Panc1 (cell line): Measurements from ENCODE around the gene CHURC1.

Experiments used
- POLR2AphosphoS5 ChIP-seq: IDR thresholded peaks from 2 replicates; pipeline ENCODE4 v1.6.1; 2012; ENCODE audit warnings: mild to moderate bottlenecking, low read depth, low read length, moderate library complexity
- TF ChIP-seq, protein P1 (sequence below), 2 experiments: IDR thresholded peaks; 2 replicates each; pipeline ENCODE4 v1.6.1; 2011 to 2012; ENCODE audit warnings: low read depth in 2 of 2, control low read depth in 1 of 2, low read length in 1 of 2, mild to moderate bottlenecking in 1 of 2, moderate library complexity in 1 of 2; ENCODE audit not compliant: insufficient read depth in 1 of 2
- TF ChIP-seq, protein P2 (sequence below): fragments of 450-650 bp; IDR thresholded peaks from 2 replicates; pipeline ENCODE4 v1.5.1; 2017; ENCODE audit warnings: mild to moderate bottlenecking

DNA sequence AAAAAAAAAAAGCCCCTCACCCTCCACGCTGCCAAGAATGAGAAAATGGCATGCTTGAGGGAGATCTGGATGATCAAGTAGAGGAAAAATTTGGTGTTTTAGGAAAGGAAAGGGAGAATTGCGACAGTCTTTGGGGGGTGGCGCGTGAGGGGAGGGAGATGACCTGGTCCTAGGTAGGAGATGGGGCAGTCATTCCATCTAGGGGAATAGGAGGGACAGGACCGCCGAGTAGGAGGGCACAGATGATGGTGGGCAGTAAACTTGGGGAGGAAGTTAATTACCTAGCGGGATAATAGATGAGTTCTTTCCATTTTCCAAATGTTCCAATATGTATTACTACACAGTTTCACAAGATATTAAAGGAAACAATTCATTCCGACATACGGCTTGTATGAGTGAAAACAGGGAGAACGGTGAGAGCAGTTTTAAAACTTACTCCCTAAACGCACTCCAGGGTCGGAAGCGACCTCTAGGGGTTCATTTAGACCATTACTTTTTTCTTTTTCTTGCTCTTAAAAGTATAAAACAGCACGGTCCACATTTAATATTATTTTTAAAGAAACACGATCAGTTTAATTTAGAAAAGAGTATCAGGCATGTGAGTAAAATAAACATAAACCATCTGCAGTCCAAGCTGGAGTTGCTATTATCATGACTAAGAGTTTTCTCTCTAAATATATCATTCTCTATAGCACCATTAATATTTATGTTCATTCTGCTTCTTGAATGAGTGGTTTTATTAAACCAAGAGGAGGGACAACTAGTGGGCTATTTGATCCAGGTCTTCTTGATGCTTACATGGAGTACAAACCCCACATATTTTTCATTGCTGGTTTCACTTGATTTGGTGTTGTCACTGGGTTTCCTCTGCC, 69.4 kb downstream of the CHURC1 start:
- TF ChIP-seq, protein P1, sequence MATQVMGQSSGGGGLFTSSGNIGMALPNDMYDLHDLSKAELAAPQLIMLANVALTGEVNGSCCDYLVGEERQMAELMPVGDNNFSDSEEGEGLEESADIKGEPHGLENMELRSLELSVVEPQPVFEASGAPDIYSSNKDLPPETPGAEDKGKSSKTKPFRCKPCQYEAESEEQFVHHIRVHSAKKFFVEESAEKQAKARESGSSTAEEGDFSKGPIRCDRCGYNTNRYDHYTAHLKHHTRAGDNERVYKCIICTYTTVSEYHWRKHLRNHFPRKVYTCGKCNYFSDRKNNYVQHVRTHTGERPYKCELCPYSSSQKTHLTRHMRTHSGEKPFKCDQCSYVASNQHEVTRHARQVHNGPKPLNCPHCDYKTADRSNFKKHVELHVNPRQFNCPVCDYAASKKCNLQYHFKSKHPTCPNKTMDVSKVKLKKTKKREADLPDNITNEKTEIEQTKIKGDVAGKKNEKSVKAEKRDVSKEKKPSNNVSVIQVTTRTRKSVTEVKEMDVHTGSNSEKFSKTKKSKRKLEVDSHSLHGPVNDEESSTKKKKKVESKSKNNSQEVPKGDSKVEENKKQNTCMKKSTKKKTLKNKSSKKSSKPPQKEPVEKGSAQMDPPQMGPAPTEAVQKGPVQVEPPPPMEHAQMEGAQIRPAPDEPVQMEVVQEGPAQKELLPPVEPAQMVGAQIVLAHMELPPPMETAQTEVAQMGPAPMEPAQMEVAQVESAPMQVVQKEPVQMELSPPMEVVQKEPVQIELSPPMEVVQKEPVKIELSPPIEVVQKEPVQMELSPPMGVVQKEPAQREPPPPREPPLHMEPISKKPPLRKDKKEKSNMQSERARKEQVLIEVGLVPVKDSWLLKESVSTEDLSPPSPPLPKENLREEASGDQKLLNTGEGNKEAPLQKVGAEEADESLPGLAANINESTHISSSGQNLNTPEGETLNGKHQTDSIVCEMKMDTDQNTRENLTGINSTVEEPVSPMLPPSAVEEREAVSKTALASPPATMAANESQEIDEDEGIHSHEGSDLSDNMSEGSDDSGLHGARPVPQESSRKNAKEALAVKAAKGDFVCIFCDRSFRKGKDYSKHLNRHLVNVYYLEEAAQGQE (IDR thresholded peaks at IDR 0.05; ENCODE audit: insufficient read depth in 1 of 2, low read depth in 2 of 2, low read length in 1 of 2) = no peak
- TF ChIP-seq POLR2AphosphoS5 = no peak
- TF ChIP-seq, protein P2, sequence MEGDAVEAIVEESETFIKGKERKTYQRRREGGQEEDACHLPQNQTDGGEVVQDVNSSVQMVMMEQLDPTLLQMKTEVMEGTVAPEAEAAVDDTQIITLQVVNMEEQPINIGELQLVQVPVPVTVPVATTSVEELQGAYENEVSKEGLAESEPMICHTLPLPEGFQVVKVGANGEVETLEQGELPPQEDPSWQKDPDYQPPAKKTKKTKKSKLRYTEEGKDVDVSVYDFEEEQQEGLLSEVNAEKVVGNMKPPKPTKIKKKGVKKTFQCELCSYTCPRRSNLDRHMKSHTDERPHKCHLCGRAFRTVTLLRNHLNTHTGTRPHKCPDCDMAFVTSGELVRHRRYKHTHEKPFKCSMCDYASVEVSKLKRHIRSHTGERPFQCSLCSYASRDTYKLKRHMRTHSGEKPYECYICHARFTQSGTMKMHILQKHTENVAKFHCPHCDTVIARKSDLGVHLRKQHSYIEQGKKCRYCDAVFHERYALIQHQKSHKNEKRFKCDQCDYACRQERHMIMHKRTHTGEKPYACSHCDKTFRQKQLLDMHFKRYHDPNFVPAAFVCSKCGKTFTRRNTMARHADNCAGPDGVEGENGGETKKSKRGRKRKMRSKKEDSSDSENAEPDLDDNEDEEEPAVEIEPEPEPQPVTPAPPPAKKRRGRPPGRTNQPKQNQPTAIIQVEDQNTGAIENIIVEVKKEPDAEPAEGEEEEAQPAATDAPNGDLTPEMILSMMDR = peak; percentile 67
